Measurements from ENCODE around the gene PLEKHG7.

- TF ChIP-seq EZH2 (IDR thresholded peaks at IDR 0.05) (no peak), POLR2AphosphoS5 (IDR thresholded peaks at IDR 0.05; ENCODE audit: borderline replicate concordance, low read depth, low read length) (no peak), FOXP2 (optimal IDR thresholded peaks at IDR 0.05; ENCODE audit: control extremely low read depth, extremely low read length, insufficient read depth) (no peak)
Observed at GRCh38 chr12:92726850-92727249, 24.1 kb downstream of the PLEKHG7 start.
